COLO668 (cell line): ENCODE measurements around the gene FABP3.

Source experiments
- DNase-seq: peaks from one replicate; lab custom pipeline; 2025; ENCODE audit not compliant: unreplicated experiment; lab: John Stamatoyannopoulos, UW

FABP3 gene

DNA sequence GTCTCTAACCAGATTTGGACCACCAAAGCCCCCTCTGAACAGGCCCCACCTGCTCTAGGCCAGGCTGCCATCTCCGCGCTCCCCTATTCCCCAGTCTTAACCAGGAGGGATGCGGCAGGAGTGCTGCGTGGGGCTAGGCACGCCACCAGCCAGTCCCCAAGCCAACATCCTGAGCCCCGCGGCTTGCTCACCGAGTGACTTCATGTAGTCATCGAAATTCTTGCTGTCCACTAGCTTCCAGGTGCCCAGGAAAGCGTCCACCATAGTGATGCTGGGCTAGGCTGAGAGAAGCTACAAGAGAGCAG is 173 bp downstream of the FABP3 start:
- no peak for DNase-seq

DNA sequence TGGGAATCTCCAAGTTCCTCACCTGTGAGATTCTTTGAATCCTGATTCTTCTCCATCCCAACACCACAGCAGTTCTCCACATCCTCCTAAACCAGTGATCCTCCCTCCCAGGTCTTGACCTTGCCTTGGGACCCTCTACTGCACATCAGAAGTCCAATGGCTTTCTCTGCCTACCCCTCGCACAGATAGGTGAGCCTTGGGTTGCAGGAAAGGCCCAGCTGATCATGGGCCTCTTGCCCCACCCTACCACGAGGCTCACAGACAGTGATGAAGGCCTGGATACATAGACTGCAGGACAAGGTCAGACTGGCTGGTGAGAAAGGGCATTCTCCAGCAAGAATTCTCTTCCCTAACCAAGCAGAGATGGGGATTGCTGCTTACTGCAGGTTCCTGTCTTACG is 825 bp downstream of the FABP3 start:
- DNase-seq, result no peak

DNA sequence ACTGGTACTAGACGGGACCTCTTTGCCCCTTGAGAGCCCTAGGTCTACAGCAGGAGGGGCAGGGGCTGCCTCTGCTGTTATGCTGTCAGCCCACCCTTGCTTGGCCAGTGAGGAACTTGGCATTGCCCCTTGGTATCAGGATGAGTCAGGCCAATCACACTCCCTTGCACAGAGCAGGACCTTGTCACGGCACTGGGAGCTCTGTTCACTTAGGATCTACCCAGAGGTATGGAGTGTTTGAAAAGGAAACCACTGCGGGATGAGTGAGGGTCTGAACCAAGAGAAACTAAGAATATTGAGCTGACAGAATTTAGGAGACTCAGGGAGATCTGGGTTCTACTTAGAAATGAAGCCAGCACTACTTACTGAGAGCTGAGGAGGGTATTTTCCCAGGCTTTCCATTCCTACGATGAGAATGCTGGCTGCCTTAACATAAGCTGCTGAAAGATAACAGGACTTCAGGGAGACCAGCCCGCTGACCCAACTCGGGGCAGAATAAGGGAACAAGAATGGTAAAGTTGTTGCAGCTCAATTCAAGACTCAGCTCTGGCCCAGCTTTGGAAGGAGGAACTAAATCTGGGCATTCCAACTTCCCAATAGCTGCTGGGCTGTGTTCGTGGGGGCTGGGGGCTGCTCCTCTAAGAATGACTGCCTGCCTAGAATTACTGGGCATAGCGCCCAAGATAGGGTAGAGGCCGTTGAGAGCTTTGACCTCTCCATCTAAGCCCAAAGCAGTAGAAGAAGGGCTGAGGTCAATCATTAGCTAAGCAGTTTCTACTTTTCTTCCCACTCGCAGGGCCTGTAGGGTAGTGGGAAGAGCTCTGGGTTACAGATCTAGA is 1.5 kb downstream of the FABP3 start:
- no peak for DNase-seq

DNA sequence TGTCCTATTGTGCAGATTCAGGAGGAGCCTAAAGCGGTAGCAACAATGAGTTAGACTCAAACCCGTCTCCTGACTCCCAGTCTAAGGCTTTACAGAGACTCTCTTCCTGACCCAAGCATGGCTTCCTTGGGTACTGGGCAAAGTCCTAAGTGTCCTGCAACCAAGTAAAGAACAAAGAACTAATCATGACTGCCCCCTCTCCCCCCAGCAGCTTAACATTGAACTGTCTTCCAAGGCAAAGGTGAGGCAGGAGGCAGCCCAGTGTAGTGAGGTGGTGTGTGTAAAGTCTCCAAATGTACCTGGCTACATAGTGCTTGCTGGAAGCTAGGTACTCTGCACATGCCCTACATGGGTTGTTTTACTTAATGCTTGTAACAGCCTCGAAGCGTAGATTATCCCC is 2.3 kb downstream of the FABP3 start:
- no peak for DNase-seq

DNA sequence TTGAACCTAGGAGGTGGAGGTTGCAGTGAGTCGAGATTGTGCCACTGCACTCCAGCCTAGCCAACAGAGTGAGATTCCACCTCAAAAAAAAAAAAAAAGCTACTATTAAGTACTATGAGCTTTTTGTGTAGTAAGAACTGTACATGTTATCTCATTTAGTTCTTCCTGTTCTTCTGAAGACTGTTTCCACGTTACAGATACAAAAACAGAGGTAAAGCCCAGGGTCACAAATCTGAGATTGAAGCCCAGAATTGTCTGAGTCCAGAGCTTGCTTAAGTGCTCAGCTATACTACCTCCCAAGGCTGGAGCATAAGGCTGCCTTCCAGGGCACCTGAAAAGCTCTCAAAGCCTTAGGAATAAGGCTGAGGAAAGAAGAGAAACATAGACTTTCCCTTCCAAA is 2.9 kb downstream of the FABP3 start:
- DNase-seq, result no peak

DNA sequence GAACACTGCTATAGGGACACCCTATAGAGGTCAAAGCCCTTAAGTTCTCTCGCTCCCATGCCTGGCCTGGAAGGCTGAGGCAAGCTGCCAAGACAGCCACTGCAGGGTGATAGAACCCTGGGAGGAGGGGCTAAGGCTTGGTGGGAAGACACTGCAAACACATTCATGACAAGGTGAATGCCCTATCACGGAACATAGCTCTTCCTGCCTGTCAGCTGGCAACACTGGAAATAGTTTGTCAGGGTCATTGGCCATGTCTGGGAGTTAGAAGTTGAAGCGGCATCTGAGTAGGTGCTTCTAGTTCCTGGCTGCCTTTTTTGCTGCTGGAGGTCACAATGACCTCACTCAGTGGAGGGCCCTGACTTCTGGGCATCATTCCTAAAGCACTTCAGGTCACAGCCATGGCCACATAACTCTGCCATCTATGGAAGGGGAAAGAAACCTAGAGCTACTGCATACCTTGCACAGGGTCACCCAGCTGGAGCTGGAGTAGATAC is 4.2 kb downstream of the FABP3 start:
- no peak for DNase-seq

DNA sequence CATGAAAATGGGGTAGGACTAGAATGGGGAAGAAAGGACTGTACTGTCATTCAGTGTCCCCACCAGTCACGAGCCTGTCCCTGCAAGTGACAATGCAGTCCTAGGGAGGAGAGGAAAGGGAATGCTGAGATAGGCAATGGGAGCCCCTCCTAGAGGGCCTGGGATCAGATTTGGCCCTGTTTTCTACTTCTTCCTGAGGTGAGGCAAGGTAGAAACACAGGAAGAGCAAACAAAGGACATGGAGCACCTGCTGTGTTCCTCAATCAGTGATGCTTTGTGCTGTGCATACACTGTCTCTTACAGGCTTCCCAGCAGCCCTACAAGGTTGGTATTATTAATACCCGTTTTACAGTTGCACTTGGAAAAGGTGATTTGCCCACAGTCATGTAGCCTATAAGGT is 6.1 kb downstream of the FABP3 start:
- DNase-seq, result peak; percentile 40

DNA sequence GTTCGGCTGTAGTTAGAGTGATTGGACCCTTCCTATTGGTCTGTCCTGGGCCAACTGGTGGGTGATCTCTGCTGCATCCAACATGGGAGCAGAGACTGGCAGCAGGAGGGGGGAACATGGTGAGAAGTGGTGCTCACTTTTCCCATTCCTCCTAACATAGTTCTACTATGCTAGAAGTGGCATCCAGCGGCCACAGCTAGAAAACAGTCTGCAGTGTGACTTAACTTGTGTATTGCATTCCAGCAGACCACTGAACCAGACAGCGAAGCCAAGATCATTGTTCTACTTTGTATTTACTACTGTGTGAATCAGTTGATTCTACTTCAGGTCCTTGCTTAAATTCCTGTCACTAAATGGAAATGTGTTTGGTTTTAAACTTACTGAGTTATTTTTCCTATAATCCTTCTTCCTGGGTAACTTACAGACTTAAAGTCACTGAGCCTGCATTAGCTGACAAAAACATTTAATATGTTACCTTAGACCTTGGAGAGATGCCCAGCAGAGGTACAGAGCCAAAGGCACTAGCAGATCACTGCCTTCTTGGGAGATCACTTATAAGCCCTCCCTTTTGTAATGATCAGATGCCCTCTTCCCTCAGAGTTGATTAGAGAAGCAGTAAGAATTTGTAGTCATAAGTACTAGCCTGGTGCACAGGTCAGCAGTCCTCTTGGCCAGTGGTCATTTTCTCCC is 8.2 kb downstream of the FABP3 start:
- no peak for DNase-seq

DNA sequence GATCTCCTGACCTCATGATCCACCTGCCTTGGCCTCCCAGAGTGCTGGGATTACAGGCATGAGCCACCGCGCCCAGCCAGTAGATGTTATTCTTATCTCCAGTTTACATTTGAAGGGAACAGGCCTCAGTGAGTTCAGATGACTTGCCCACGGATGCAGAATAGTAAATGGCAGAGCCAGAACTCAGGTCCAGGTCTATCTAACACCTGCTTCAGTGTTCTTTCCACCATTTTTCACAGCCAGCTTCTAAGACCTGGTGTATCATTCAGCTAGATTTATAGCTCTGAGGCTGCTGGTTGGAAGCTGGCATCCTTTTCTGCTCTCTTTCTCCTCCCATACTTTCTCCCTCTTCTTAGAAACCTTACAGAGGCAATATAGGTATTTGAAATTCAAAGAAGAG is 10.8 kb downstream of the FABP3 start:
- DNase-seq, result no peak

DNA sequence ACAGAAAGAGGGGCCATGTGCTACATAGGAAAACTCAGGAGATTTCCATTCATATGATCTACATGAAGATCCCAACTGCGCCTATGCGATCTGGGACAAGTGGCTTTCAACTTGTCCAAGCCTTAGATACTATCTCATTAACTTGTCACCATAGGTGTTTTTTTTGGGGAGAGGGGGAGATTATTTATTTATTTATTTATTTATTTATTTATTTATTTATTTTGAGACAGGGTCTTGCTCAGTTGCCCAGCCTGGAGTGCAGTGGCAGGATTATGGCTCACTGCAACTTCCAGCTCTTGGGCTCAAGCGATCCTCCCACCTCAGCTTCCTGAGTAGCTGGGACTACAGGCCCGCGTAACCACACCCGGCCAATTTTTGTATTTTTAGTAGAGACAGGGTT is 11.3 kb downstream of the FABP3 start:
- no peak for DNase-seq

DNA sequence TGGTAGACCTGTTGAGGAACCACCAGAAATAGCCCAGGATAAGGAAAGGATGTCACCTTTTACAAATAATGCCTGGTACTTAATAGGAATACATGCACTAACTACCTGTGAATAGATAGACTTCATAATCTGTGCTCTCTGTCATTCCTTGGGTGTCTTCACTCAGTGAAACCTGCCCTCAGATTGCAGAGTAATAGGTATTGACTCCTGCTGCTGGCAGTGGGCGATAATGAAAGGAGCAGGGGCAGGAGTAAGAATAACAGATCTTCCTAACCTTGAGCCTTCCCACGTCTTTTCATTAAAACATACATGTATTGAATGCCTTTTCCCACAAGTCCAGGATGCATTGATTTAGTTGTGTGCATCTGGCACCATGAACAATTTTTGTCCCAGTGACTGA is 16.4 kb downstream of the FABP3 start:
- no peak for DNase-seq

DNA sequence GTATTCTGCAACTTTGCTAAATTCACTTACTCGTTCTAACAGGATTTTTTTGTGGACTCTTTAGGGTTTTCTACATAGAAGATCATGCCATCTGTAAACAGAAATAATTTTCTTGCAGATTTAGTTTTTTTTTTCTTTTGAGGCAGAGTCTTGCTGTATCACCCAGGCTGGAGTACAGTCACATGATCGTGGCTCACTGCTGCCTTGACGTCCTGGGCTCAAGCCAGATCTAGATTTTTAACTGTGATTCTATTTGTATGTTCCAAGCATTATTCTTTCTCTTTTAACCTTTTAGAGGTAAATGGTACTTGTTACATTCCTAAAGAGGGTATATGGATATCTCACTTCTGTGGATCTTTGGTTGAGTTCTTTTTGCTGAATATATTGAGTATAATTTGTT is 18.6 kb downstream of the FABP3 start:
- DNase-seq, result no peak

DNA sequence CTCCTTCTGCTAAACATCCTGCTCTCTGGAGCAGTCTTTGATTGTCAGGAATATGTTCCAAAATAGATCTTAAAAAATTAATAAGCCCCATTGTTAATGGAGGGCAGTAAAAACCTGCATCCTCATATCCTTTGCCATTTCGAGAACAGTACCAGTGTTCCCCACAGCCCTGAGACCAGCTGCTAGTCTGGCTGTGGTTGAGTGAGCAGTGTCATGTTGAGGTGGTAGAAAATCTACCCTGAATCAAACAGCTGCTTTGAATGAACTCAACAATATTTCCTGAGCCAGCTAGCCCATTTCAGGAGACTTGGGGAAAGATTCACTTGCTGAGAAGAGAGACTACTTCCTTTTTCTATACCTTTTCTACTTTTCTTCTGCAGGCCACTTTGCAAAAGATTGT is 24.4 kb downstream of the FABP3 start:
- no peak for DNase-seq

DNA sequence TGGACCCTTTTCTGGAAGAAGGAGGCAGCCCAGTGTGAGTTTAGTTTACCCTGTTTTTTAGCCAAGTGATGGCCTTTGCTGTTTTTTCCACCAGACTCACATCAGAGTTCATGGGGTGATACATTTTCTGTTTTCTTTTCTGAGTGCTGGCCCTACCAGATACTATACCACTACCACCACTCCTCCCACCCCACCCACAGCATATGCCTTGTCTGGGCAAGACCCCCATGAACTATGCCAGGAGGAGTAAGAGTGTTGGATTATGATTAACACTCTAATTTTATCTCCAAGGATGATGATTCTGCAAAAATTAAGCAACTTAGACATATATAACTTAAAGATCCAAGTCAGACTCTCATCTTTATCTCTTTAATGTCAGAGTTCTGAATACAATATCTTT is 26.1 kb downstream of the FABP3 start:
- no peak for DNase-seq

DNA sequence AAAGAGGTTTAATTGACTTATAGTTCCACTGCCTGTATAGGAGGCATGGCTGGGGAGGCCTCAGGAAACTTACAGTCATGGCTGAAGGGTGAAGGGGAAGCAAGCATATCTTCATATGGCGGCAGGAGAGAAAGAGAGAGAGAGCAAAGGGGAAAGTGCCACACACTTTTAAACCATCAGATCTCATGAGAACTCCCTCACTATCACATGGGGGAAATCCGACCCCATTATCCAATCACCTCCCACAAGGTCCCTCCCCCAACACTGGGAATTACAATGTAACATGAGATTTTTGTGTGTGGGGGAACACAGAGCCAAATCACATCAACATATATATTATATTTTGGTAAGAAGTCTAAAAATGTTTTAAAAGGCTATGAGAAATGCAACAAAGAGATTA is 27.2 kb downstream of the FABP3 start:
- no peak for DNase-seq

DNA sequence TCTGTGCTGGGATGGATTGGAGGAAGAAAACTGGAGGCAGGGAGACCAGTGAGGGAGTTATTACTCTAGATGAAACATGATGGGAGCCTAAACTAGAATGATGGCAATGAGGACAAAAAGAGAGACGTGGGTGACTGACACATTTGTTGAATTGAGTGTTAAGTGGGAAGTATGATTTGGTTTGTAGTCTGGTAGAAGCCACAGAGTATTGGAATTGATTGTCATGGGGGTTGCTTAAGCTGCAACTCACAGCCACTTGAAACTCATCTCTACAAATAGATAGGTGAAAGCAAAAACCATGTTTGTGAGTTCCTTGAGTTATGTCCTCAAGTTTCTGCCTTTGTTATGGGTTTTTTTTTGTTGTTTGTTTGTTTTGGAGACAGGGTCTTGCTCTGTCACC is 28.4 kb downstream of the FABP3 start:
- no peak for DNase-seq

DNA sequence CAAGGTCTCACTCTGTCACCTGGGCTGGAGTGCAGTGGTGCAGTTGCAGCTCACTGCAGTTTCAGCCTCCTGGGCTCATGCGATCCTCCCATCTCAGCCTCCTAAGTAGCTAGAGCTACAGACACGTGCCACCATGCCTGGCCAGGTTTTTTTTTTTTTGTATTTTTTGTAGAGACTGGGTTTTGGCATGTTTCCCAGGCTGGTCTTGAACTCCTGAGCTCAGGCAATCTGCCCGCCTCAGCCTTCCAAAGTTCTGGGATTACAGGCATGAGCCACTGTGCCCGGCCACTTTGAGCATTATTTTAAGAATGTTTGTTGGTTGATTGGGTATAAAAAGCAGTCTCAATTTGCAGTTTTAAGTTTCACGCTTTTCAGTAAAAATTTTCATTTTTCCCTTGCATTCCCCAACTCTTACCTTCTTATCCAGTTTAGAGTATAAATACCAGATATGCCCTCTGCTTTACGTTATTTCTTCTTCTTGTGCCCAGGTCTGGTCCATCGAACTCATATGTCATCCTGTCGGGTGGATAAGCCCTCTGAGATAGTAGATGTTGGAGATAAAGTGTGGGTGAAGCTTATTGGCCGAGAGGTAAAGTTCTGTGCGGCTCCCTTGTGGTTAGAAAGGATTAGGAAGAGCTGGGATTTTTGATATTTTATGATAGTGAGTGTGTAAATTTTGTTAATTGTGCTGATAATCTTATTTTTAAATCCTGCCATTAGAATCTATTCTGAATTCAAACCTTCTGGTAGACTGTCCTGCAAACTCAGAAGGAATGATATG is 36.0 kb downstream of the FABP3 start:
- DNase-seq, result no peak

DNA sequence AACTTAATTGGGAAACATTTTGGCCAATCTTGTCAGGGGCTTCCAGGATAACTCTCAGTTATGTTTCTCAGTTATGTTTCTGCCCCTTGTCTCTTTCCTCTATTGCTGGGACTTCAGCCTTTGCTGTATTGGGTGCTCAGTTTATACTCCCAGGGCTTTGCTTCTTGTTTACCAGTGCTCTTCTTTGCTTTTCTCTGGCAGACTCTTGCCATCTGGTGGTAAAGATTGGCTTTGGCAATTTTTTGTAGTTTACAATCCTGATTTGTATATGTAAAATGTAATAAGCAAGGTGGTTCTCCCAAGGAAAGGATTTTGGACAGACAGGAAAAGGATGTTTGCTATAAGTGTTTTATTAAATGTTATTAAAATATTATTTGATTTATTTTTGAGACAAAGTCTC is 37.9 kb downstream of the FABP3 start:
- DNase-seq, result peak; percentile 21

DNA sequence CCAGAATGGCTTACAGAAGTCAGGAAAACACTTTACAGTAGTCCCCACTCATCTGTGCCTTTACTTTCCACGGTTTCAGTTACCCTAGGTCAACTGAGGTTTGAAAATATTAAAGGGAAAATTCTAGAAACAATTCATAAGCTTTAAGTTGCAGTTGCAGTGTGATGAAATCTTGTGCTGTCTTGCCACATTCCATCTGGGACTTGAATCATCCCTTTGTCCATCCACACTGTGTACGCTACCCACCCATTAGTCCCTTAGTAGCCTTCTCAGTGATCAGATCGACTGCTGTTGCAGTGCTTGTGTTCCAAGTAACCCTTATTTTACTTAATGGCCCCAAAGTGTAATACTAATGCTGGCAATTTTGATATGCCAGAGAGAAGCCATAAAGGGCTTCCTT is 45.5 kb downstream of the FABP3 start:
- no peak for DNase-seq

DNA sequence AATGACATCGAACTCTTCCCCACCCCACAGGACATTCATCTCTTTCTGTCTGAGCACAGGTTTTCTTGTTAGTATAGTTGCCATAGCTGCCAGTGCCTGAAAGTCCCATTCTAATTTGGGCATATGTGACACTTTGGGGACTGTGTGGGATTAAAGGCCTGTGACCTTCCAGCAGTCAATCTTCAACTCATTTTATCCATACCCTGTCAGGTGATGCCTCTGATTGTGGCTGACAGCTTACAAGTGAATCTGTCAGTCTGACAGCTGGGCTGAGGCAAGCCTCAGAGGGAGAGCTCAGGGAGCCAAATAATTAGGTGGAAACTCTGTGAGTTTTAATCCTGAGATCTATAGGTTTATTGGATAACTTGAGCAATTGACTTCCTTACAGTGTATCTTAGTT is 46.4 kb downstream of the FABP3 start:
- DNase-seq, result no peak

DNA sequence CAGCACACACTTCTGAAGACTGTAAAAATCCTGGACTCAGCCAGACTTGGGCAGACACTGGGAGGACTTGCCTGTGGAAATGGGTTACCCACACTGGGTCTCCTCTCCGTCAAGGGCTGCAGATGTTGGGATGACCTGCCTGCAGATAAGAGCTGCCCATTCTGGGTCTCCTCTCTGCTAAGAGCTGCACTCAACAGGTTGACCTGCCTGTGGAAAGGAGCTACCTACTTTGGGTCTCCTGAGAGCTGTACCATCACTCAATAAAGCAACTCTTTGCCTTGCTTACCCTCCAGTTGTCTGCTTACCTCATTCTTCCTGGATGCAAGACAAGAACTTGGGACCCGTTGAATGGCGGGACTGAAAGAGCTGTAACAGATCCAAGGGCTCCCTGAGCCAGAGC is 47.9 kb downstream of the FABP3 start:
- DNase-seq, result no peak

DNA sequence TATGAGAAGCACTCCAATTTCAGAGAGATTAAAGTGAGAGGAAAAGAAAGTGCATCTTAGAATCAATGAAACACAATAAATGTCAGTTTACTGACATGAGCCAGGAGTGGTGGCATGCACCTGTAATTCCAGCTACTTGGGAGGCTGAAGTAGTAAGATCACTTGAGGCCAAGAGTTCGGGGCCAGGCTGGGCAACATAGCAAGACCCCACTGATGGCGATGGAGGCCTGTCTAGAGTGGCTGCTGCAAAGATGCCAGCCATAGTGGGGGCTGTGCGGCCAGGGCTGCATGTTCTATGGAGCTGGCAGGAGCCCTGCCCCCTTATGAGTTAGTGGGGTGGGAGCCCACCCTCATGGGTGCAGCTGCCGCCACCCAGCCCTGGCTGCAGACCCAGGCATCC is 48.8 kb downstream of the FABP3 start:
- DNase-seq, result no peak
